Duodenal mucosa (tissue), 2 donors: ENCODE results near the gene GABRB3.

Experiments used
- H3K27ac ChIP-seq: one replicate; pipeline ENCODE4 v1.7.0; 2013; ENCODE audit warnings: low read depth, low read length
- H3K27me3 ChIP-seq, 2 donors: one replicate each; pipeline ENCODE4 v1.7.0; 2013; ENCODE audit warnings: low read length in 2 of 2, control low read depth in 1 of 2; ENCODE audit not compliant: insufficient read depth in 2 of 2, control insufficient read depth in 1 of 2
- H3K36me3 ChIP-seq, 2 donors: one replicate each; pipeline ENCODE4 v1.7.0; 2013; ENCODE audit warnings: low read length in 2 of 2, control low read depth in 1 of 2; ENCODE audit not compliant: insufficient read depth in 2 of 2, control insufficient read depth in 1 of 2
- H3K4me1 ChIP-seq, 2 donors: one replicate each; pipeline ENCODE4 v1.7.0; 2013; ENCODE audit warnings: low read length in 2 of 2, control low read depth in 1 of 2; ENCODE audit not compliant: insufficient read depth in 2 of 2, control insufficient read depth in 1 of 2
- H3K4me3 ChIP-seq, 2 donors: one replicate each; pipeline ENCODE4 v1.7.0; 2013; ENCODE audit warnings: low read length in 2 of 2, low read depth in 1 of 2
- H3K9ac ChIP-seq, 2 donors: one replicate each; pipeline ENCODE4 v1.7.0; 2013; ENCODE audit warnings: low read length in 2 of 2, low read depth in 1 of 2
- H3K9me3 ChIP-seq, 2 donors: one replicate each; pipeline ENCODE4 v1.7.0; 2013; ENCODE audit warnings: low read length in 2 of 2, control low read depth in 1 of 2; ENCODE audit not compliant: control insufficient read depth in 1 of 2

The GABRB3 gene

GRCh38 chr15:26772154-26773066 is at the start of gene GABRB3:
Gene GABRB3 (minus strand): TSS chr15:26773066.
- Histone ChIP-seq H3K36me3 (no peaks in the 10 kb centered on the region), H3K9me3 (no peaks in the 10 kb centered on the region), H3K4me1 (no peaks in the 10 kb centered on the region), H3K9ac (no peak within 1 kb of the TSS), H3K27me3 (peaks cover 0 to 6% of the 10 kb centered on the region in 2 donors), H3K27ac (no peak within 1 kb of the TSS), H3K4me3 (no peak within 1 kb of the TSS)

GRCh38 chr15:26807517-26808427 is 34.9 kb upstream of the GABRB3 start:
- H3K36me3 ChIP-seq: no peaks in the 10 kb centered on the region
- H3K9me3 ChIP-seq: peaks cover 3 to 27% of the 10 kb centered on the region in 2 donors
- no peak overlapping the region for H3K9ac ChIP-seq
- H3K4me1 ChIP-seq: no peaks in the 10 kb centered on the region
- no peaks in the 10 kb centered on the region for H3K27me3 ChIP-seq
- H3K27ac ChIP-seq: no peak overlapping the region
- H3K4me3 ChIP-seq: no peak overlapping the region

GRCh38 chr15:26806574-26806973 is 33.7 kb upstream of the GABRB3 start:
- H3K27ac ChIP-seq: no peak overlapping the region
- no peak overlapping the region for H3K9ac ChIP-seq
- H3K4me3 ChIP-seq: no peak overlapping the region
- no peaks in the 10 kb centered on the region for H3K36me3 ChIP-seq
- H3K27me3 ChIP-seq: no peaks in the 10 kb centered on the region
- peaks cover 0 to 21% of the 10 kb centered on the region in 2 donors for H3K9me3 ChIP-seq
- H3K4me1 ChIP-seq: no peaks in the 10 kb centered on the region

- no peak overlapping the region for H3K4me3 ChIP-seq
- peaks cover 0 to 21% of the 10 kb centered on the region in 2 donors for H3K9me3 ChIP-seq
- H3K36me3 ChIP-seq: no peaks in the 10 kb centered on the region
- H3K9ac ChIP-seq: no peak overlapping the region
- no peaks in the 10 kb centered on the region for H3K27me3 ChIP-seq
- no peak overlapping the region for H3K27ac ChIP-seq
- no peaks in the 10 kb centered on the region for H3K4me1 ChIP-seq
These were observed 33.3 kb upstream of the GABRB3 start for GRCh38 chr15:26806151-26806550.

- no peak overlapping the region for H3K4me3 ChIP-seq
- no peaks in the 10 kb centered on the region for H3K27me3 ChIP-seq
- no peak overlapping the region for H3K9ac ChIP-seq
- no peak overlapping the region for H3K27ac ChIP-seq
- no peaks in the 10 kb centered on the region for H3K36me3 ChIP-seq
- peaks cover 0 to 21% of the 10 kb centered on the region in 2 donors for H3K9me3 ChIP-seq
- H3K4me1 ChIP-seq: no peaks in the 10 kb centered on the region
These were observed 32.6 kb upstream of the GABRB3 start for GRCh38 chr15:26805470-26805869.

- Histone ChIP-seq H3K27ac (no peak overlapping the region), H3K9me3 (peaks cover 0 to 21% of the 10 kb centered on the region in 2 donors), H3K36me3 (no peaks in the 10 kb centered on the region), H3K9ac (no peak overlapping the region), H3K4me1 (no peaks in the 10 kb centered on the region), H3K27me3 (no peaks in the 10 kb centered on the region), H3K4me3 (no peak overlapping the region)
These were observed 31.4 kb upstream of the GABRB3 start for GRCh38 chr15:26804063-26804804.

GRCh38 chr15:26790118-26790517 is 17.3 kb upstream of the GABRB3 start:
- Histone ChIP-seq H3K27me3 (no peaks in the 10 kb centered on the region), H3K9me3 (peaks cover 6 to 10% of the 10 kb centered on the region in 2 donors), H3K27ac (no peak overlapping the region), H3K36me3 (no peaks in the 10 kb centered on the region), H3K9ac (no peak overlapping the region), H3K4me3 (no peak overlapping the region), H3K4me1 (no peaks in the 10 kb centered on the region)

- Histone ChIP-seq H3K4me3 (no peak overlapping the region), H3K9me3 (peaks cover 0 to 7% of the 10 kb centered on the region in 2 donors), H3K27me3 (no peaks in the 10 kb centered on the region), H3K36me3 (no peaks in the 10 kb centered on the region), H3K4me1 (no peaks in the 10 kb centered on the region), H3K9ac (no peak overlapping the region), H3K27ac (no peak overlapping the region)
These were observed 8.9 kb upstream of the GABRB3 start for GRCh38 chr15:26781816-26782215.

- H3K36me3 ChIP-seq: no peaks in the 10 kb centered on the region
- no peak overlapping the region for H3K4me3 ChIP-seq
- no peaks in the 10 kb centered on the region for H3K4me1 ChIP-seq
- H3K9ac ChIP-seq: no peak overlapping the region
- no peak overlapping the region for H3K27ac ChIP-seq
- peaks cover 0 to 6% of the 10 kb centered on the region in 2 donors for H3K27me3 ChIP-seq
- H3K9me3 ChIP-seq: no peaks in the 10 kb centered on the region
These were observed 1.1 kb upstream of the GABRB3 start for GRCh38 chr15:26773917-26774316.
